Skeletal muscle satellite cell (primary cell): ENCODE data around the gene CTNNA2.

Source experiments
- H3K27me3 ChIP-seq: 2 replicates; pipeline ENCODE4 v1.7.0; 2013; ENCODE audit warnings: low read length; ENCODE audit not compliant: control insufficient read depth, insufficient read depth
- H3K36me3 ChIP-seq: 2 replicates; pipeline ENCODE4 v1.7.0; 2013; ENCODE audit warnings: mild to moderate bottlenecking, control low read depth, low read length; ENCODE audit not compliant: insufficient read depth
- H3K4me1 ChIP-seq: 2 replicates; pipeline ENCODE4 v1.7.0; 2013; ENCODE audit warnings: low read length; ENCODE audit not compliant: control insufficient read depth, insufficient read depth
- H3K4me2 ChIP-seq: 2 replicates; pipeline ENCODE4 v1.7.0; 2013; ENCODE audit warnings: mild to moderate bottlenecking, low read length
- H3K4me3 ChIP-seq: 2 replicates; pipeline ENCODE4 v1.7.0; 2013; ENCODE audit warnings: low read length
- H3K9ac ChIP-seq: 2 replicates; pipeline ENCODE4 v1.7.0; 2013; ENCODE audit warnings: mild to moderate bottlenecking, low read depth, low read length, moderate library complexity
- H3K9me3 ChIP-seq: replicated peaks from 2 replicates; pipeline ENCODE4 v1.7.0; 2013; ENCODE audit warnings: mild to moderate bottlenecking, control low read depth, low read length

CTNNA2 gene

DNA sequence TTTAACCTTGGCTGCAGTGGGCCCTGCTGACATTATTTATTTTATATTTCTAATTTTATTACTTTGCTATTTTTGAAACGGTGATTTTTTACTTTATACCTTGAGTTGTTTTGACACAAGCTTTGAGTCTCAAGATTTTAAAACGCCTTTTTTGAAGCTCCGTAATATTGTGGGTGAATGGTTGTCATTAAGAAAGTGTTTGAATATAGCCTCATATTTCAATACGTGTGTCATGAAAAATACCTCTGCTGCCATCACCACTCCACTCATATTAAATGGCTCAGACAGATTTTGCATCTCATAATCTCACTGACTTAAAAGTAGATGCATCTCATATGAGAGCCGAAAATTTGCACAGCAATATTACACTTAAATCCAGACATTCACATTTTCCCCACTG lies 106.6 kb downstream of the CTNNA2 start:
- Histone ChIP-seq H3K9ac (no peak overlapping the region), H3K27me3 (no peaks in the 10 kb centered on the region), H3K4me3 (no peak overlapping the region), H3K36me3 (no peaks in the 10 kb centered on the region), H3K4me2 (no peak overlapping the region), H3K4me1 (no peaks in the 10 kb centered on the region), H3K9me3 (no peaks in the 10 kb centered on the region)

DNA sequence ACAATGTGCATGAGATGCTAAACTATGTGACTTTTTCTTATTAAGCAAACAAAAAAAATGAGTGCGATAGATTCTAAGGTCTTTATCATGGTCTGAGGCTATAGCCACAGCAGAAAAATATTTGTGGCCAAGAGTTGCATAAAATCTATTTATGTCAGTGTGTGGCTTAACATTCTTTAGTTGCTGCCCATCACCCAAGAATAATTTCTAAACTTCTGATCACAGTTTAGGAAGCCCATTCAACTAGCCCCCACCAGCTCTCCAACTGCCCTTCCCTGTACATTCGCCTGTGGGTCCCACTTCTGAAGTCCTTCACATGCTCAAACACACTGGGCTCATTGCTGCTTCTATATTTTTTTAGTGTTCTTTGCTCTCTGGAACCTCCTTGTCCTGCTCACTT lies 107.1 kb downstream of the CTNNA2 start:
- Histone ChIP-seq H3K36me3 (no peaks in the 10 kb centered on the region), H3K27me3 (no peaks in the 10 kb centered on the region), H3K9me3 (no peaks in the 10 kb centered on the region), H3K9ac (no peak overlapping the region), H3K4me3 (no peak overlapping the region), H3K4me2 (no peak overlapping the region), H3K4me1 (no peaks in the 10 kb centered on the region)

DNA sequence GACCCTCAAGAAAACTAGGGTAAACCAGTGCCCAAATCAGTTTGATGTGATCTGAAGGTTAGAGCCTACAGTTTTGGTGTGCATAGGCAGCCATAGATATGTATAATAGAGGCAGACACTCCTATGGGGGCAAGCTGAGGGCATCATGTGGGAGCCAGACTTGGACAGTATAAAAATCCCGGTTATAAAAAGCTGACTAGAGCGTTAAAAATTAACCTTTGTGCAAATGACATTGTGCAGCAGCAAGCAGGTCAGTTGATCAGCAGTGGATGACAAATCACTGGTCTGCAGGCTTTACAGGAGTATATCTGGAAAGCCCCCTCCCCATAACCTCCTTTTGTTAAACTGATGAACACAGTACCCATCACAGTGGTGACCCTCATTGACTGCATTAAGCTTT lies 107.8 kb downstream of the CTNNA2 start:
- no peak overlapping the region for H3K9ac ChIP-seq
- H3K4me2 ChIP-seq, result no peak overlapping the region
- H3K36me3 ChIP-seq, result no peaks in the 10 kb centered on the region
- H3K27me3 ChIP-seq, result no peaks in the 10 kb centered on the region
- no peaks in the 10 kb centered on the region for H3K4me1 ChIP-seq
- H3K9me3 ChIP-seq, result no peaks in the 10 kb centered on the region
- no peak overlapping the region for H3K4me3 ChIP-seq

DNA sequence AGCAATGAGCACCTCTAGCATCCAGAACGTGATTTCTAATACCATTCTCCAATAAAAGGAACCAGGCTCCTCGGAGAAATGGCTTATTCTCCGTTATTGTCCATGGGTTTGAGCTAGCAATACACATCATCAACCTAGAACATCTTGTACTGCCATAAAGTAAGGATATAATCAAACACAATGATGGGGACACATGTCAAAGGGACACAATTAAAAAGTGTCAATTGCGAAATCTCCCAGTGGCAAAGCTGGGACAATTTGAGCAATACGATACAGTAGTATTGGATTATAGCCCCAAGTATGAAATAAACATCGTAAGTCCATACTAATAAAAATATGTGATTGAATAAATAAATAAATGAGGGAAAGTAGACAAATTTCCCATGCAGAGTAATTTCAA lies 108.4 kb downstream of the CTNNA2 start:
- no peaks in the 10 kb centered on the region for H3K4me1 ChIP-seq
- no peak overlapping the region for H3K9ac ChIP-seq
- no peak overlapping the region for H3K4me2 ChIP-seq
- no peaks in the 10 kb centered on the region for H3K9me3 ChIP-seq
- H3K27me3 ChIP-seq, result no peaks in the 10 kb centered on the region
- no peak overlapping the region for H3K4me3 ChIP-seq
- no peaks in the 10 kb centered on the region for H3K36me3 ChIP-seq

DNA sequence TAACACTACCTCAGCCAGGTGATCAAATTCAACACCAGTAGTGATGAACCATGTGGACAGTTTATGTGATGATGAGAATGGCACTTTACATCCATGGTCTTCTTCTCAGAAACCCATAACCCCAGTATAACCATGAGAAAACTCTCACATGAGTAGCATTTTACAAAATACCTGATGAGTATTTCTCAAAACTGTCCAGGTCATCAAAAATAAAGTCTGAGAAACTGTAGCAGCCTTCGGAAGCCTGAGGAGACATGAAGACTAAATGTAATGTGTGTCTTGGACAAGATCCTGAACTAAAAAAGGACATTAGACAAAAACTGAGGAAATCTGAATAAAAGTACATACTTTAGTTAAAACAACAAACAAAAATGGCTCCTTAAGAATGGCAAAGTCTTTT lies 108.9 kb downstream of the CTNNA2 start:
- Histone ChIP-seq H3K27me3 (no peaks in the 10 kb centered on the region), H3K4me2 (no peak overlapping the region), H3K9me3 (no peaks in the 10 kb centered on the region), H3K9ac (no peak overlapping the region), H3K36me3 (no peaks in the 10 kb centered on the region), H3K4me3 (no peak overlapping the region), H3K4me1 (no peaks in the 10 kb centered on the region)

DNA sequence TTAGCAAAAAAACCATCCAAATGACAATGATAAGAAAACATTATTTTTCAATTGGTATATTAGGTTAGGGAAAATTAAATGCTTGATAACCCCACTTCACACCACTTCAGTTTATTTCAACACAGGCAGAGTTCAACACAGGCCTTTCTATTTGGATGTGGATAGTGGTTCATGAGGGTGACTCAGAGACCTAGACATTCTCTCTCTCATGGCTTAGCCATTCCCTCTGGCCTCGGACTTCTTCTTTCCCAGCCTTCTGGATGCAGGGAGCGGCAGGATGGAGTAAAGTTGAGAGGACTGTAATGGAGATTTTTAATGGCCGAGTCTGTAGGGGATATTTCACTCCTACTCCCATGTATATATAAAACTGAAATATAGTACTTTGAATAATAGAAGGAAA lies 109.7 kb downstream of the CTNNA2 start:
- H3K4me3 ChIP-seq, result no peak overlapping the region
- H3K9me3 ChIP-seq, result no peaks in the 10 kb centered on the region
- H3K9ac ChIP-seq, result no peak overlapping the region
- no peaks in the 10 kb centered on the region for H3K27me3 ChIP-seq
- H3K4me1 ChIP-seq, result no peaks in the 10 kb centered on the region
- no peaks in the 10 kb centered on the region for H3K36me3 ChIP-seq
- no peak overlapping the region for H3K4me2 ChIP-seq

DNA sequence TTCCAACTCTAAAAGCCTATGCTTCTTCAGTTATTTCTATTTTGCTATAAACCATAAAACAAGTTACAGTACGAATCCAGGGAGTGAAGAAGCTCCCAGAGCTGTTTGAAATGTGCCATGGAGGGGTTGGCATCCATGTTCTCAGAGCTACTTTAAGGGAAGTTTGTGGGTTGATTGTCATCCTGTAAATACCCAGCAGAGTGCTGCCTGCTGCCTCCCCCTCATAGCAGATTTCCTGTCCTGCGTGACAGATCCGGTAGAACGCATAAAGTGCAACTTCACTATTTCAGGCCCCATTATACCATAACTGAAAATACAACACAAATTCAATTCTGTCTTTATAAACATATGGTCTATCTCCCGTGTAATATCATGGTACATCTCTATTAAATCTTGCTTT lies 114.4 kb downstream of the CTNNA2 start:
- Histone ChIP-seq H3K4me1 (no peaks in the 10 kb centered on the region), H3K36me3 (no peaks in the 10 kb centered on the region), H3K9ac (no peak overlapping the region), H3K9me3 (no peaks in the 10 kb centered on the region), H3K4me3 (no peak overlapping the region), H3K27me3 (no peaks in the 10 kb centered on the region), H3K4me2 (no peak overlapping the region)

DNA sequence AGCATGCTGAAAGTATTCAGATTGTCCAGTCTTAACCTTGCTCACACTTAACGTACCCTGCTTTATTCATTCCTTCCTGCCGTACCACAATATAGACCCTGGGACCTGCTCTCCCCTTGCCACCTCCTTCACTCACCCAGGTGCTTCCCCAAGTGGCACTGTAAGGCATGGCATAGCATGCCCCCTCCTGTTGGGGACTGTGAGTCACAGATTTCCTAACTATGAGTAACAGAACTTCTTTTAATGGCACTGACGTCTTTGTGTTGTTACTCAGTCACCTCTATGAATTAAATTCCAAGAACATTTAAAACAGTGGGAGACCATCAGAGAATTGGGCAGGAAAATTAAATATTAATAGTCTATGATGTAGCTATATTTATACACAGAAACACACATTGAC lies 117.2 kb downstream of the CTNNA2 start:
- H3K9me3 ChIP-seq, result no peaks in the 10 kb centered on the region
- H3K4me2 ChIP-seq, result no peak overlapping the region
- no peaks in the 10 kb centered on the region for H3K36me3 ChIP-seq
- no peak overlapping the region for H3K4me3 ChIP-seq
- H3K4me1 ChIP-seq, result no peaks in the 10 kb centered on the region
- H3K27me3 ChIP-seq, result no peaks in the 10 kb centered on the region
- no peak overlapping the region for H3K9ac ChIP-seq

DNA sequence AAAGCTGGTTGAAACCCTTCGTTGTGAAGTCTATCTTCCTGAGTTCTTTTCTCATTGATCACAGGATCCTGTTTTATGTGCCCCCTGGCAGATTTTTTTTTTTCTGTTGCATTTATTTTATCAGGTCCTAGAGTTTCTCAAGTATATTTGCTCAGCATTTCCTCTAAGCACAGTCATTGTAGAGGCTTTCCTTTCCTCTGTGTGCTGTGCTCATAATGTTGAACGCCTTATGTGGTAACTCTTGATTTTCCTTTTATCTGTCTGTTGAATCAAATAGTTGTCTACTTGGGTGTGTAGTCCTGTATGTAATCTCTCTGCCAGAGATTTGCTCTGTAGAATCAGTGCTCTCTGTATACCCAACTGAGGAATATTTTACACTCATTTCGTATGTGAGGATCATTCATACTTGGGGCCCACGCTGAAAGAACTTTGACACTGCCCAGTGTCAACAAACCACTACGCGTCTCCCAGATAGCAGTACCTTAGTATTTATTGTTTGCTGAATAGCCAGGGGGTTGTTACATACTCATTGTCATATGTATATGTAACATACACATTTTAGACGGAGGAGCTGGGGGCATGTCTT lies 118.2 kb downstream of the CTNNA2 start:
- Histone ChIP-seq H3K27me3 (no peaks in the 10 kb centered on the region), H3K9me3 (no peaks in the 10 kb centered on the region)

DNA sequence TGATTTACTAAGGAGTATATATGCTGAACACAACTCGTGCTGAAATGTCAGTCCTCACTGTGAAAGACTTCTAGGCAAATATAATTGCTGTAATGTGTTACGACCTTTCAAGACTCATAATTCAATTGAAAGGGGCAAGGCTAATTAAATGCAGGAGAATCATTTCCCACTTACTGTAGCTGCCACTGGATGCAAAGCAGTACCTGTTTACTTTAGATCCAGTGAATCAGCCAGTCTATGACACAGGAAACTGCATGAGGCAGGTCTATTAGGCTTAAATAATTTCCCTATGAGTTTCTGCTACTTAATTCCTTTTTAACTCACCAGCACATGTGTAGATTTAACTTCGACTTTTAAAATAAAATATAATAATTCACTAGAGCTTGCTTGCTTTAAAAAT lies 125.6 kb downstream of the CTNNA2 start:
- Histone ChIP-seq H3K27me3 (no peaks in the 10 kb centered on the region), H3K9me3 (no peaks in the 10 kb centered on the region), H3K4me3 (no peak overlapping the region), H3K9ac (no peak overlapping the region), H3K36me3 (no peaks in the 10 kb centered on the region), H3K4me2 (no peak overlapping the region), H3K4me1 (no peaks in the 10 kb centered on the region)

More for the DNA sequence above, 118.2 kb downstream of the CTNNA2 start:
- Histone ChIP-seq H3K9ac (no peak overlapping the region), H3K36me3 (no peaks in the 10 kb centered on the region), H3K4me1 (no peaks in the 10 kb centered on the region), H3K4me3 (no peak overlapping the region), H3K4me2 (no peak overlapping the region)

DNA sequence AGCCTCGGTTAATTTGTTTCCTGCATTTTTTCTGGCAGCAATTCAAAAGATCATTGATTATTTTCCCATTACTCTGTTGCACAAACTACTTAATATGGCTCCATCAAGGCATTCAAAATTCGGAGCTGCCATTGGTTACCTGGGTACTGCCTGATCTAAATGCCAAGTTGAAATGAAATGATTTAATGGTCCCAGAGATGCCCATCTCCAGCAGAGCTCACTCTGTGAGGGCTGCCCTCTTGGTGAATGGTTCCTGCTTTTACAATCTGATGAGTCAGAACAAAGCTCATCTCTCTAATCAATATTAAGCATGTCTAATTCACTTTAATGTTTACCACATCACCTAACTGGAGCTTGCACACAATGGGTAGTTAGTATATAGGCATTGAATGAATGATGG lies 126.1 kb downstream of the CTNNA2 start:
- Histone ChIP-seq H3K4me1 (no peaks in the 10 kb centered on the region), H3K9ac (no peak overlapping the region), H3K27me3 (no peaks in the 10 kb centered on the region), H3K9me3 (no peaks in the 10 kb centered on the region), H3K4me2 (no peak overlapping the region), H3K36me3 (no peaks in the 10 kb centered on the region), H3K4me3 (no peak overlapping the region)

DNA sequence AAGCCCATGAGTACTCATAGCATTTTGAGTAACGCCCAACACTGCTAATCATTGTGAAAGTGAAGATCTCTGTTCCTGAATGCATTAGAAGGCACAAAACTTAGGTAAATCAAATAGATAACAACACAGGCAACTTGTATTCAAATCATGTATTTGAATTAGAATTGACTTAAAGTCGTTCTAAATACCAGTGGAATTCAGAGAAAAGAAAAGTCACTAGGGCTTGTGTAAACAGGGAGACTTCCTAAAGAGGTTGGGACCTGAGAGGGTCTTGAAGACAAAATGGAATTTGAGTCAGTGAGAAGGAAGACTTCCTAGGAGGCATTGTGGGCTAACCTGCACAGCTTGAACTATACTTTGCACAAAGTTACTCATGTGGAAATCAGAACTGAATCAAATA lies 127.2 kb downstream of the CTNNA2 start:
- Histone ChIP-seq H3K27me3 (no peaks in the 10 kb centered on the region), H3K4me2 (no peak overlapping the region), H3K4me1 (no peaks in the 10 kb centered on the region), H3K9me3 (no peaks in the 10 kb centered on the region), H3K4me3 (no peak overlapping the region), H3K9ac (no peak overlapping the region), H3K36me3 (no peaks in the 10 kb centered on the region)
